Stimulated activated CD4-positive, alpha-beta T cell treated with anti-CD3 and anti-CD28 coated beads, Interleukin-1b, Interleukin-23, amount 100 ng/mL, for 4 hours (primary cell): Measurements from ENCODE around the gene VIPR2.
"Not testable (repeated sequence)": the region's sequence is repeated elsewhere in the genome, so short reads cannot be mapped to it uniquely, and the experiment has no call there.

Experiments
- DNase-seq, 2 donors: peaks; one replicate each; pipeline ENCODE4 v3.0.0-alpha.2; 2020; ENCODE audit warnings: low read depth in 2 of 2

VIPR2 gene

DNA sequence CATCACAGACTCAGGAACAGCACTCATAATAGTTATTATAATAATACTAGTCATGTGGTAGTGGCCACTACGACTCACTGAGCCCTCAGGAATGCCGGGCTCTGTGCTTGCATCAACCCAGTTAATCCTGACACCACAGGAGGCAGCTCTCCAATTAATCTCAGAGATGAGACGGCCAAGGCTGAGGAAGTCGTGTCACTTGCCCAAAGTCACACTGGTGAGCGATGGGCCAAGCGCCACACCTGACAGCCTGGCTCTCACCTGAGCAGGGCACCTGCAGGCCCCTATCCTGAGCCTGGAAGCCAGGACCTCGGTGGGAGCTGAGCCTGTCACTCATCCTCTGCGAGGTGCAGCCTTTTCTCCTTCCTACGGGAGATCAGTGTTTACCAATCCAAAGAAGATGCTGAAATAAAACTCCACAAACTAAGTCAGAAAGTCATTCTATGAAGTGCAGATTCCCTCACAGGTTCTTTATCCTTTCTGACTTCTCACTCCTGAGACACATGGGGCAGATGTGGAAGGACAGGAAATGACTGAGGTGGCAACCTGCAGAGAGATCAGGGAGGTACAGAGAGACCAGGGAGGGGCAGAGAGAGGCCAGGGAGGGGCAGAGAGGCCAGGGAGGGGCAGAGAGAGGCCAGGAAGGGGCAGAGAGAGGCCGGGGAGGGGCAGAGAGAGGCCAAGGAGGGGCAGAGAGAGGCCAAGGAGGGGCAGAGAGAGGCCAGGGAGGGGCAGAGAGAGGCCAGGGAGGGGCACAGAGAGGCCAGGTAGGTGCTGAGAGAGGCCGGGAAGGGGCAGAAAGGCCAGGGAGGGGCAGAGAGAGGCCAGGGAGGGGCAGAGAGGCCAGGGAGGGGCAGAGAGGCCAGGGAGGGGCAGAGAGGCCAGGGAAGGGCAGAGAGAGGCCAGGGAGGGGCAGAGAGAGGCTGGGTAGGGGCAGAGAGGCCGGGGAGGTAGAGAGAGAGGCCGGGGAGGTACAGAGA, 38.5 kb downstream of the VIPR2 start:
- DNase-seq: no peak

DNA sequence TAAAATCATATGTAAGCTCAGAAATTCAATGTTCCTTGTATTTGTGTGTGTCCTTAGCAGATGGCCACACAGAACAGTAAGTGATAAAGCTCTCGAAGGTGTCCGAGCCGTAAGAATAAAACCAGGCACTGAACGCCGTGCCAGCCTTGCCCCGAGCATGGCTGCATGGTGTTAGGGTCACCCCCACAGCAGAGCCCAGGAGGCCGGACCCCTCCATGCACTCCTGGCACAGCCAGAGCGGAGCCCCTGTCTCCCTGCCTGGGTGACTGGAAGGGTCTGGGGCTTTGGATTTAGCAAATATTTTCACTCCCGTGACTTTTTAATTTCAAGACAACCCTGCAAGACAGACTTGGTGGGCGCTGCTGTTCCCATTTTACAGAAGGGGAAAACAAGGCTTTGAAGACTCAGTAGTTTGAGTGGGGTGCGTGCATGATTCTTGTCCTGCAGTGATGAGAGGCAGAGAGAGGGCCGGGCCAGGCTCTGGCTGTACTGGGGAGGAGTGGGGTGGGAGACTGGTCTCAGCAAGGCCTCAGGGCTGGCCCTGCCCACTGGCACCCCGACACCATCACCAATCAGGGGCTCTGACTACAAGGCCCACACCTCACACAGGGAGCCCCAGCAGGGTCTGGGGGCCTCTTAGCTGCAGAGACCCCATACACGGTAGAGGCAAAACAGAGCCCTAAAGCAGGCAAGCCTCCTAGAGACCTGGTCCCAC, 39.4 kb downstream of the VIPR2 start:
- DNase-seq: no peak

DNA sequence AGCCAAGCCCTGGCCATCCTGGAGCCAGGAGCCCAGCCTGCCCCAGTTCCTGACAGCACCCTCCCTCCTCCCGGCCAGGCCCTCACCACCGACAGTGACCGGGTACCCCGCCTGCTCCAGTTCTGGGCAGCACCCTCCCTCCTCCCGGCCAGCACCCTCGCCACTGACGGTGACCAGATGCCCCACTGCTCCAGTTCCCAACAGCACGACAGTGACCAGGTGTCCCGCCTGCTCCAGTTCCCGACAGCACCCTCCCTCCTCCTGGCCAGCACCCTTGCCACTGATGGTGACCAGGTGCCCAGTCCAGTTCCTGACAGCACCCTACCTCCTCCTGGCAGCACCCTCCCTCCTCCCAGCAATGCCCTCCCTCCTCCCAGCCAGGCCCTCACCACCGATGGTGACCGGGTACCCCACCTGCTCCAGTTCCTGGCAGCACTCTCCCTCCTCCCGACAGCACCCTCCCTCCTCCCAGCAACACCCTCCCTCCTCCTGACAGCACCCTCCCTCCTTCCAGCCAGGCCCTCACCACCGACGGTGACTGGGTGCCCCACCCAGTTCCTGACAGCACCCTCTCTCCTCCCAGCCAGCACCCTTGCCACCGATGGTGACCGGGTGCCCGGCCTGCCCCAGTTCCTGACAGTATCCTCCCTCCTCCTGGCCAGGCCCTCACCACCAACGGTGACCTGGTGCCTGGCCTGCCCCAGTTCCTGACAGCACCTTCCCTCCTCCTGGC, 40.3 kb downstream of the VIPR2 start:
- no peak for DNase-seq

DNA sequence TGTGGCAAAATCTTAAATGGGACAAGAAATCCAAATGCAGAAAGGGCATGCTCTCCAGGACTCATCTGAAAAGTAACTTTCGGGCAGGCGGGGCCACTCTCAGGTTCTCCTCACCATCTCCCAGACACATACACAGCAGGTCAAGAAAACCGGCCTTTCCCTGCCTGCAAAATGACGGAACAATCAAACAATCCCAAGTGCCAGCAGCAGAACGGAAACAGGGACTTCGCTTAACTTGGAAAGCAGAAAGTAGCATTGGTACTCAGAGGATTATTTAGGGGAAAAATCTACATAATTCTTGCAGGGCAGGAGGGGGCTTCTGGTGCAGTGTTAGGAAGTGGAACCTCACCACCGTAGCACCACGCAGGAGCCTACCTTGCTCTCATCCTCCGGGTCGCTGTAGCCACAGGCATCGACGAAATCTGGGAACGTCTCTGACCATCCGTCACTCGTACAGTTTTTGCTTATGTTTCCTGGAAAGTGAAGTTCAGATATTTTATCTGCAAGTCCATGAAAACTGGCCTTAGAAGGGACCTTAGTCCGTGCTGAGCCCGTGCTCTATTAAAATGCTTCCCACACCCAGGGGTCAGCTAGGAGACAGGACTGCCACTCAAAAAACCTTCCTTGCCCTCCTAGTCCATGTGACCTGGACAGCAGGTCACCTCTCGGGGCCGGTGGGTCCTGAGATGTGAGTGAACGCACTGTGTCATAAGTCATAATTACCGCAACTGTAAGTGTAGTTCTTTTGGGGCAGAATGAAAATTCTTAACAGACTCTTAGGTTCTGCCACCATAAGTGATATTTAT, 41.1 kb downstream of the VIPR2 start:
- no peak for DNase-seq

DNA sequence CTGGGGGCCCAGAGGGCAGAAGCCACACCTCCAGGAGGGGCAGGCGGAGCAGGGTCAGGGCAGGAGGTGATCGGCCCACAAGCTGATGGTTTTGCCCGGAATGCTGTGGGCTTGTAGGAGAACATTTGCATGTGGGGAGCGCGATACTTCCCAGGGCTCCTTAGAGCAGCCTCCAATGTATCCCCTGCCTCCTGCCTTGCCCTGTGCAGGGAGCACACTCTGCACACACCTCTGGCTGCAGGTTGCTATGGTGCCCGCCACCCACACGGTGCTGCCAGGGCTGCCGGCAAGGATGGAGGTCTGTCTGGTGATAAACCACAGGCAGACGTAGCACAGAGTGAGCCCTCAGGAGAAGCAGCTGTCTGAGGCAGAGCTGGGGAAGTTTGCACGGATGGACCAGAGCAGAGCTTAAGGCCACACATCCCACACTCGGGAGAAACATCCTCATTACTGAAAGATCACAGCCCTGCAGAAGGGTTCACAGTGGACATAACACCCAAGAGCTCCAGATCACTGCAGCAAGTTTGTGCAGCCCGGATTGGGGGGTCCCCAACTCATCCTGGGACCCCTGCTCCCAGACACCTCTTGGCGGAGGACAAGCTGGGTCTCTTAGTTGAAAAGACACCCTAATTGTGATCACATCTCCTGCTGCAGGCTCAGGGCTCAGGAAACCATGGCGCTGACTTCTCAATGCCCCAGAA, 41.8 kb downstream of the VIPR2 start:
- DNase-seq: no peak

DNA sequence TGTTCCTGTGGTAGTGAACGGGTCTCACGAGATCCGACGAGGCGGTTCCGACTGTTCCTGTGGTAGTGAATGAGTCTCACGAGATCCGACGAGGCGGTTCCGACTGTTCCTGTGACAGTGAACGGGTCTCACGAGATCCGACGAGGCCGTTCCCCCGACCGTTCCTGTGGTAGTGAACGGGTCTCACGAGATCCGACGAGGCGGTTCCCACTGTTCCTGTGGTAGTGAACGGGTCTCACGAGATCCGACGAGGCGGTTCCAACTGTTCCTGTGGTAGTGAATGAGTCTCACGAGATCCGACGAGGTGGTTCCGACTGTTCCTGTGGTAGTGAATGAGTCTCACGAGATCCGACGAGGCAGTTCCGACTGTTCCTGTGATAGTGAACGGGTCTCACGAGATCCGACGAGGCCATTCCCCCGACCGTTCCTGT, 43.0 kb downstream of the VIPR2 start:
- not testable (repeated sequence) for DNase-seq

DNA sequence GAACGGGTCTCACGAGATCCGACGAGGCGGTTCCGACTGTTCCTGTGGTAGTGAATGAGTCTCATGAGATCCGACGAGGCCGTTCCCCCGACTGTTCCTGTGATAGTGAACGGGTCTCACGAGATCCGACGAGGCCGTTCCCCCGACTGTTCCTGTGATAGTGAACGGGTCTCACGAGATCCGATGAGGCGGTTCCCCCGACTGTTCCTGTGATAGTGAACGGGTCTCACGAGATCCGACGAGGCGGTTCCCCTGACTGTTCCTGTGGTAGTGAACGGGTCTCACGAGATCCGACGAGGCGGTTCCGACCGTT, 43.6 kb downstream of the VIPR2 start:
- not testable (repeated sequence) for DNase-seq

DNA sequence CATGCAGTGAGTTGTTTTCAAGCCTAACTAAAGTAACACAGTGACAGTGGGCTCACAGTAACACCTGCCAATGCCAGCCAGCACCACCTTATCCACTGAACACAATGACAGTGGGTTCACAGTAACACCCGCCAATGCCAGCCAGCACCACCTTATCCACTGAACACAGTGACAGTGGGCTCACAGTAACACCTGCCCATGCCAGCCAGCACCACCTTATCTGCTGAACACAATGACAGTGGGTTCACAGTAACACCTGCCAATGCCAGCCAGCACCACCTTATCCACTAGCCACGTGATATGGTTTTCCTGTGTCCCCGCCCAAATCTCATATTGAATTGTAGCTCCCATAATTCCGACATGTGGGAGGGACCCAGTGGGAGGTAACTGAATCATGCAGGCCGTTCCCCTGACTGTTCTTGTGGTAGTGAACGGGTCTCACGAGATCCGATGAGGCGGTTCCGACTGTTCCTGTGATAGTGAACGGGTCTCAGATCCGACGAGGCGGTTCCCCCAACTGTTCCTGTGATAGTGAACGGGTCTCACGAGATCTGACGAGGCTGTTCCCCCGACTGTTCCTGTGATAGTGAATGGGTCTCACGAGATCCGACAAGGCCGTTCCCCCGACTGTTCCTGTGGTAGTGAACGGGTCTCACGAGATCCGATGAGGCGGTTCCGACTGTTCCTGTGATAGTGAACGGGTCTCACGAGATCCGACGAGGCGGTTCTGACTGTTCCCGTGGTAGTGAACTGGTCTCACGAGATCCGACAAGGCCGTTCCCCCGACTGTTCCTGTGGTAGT, 44.2 kb downstream of the VIPR2 start:
- DNase-seq: not testable (repeated sequence)

DNA sequence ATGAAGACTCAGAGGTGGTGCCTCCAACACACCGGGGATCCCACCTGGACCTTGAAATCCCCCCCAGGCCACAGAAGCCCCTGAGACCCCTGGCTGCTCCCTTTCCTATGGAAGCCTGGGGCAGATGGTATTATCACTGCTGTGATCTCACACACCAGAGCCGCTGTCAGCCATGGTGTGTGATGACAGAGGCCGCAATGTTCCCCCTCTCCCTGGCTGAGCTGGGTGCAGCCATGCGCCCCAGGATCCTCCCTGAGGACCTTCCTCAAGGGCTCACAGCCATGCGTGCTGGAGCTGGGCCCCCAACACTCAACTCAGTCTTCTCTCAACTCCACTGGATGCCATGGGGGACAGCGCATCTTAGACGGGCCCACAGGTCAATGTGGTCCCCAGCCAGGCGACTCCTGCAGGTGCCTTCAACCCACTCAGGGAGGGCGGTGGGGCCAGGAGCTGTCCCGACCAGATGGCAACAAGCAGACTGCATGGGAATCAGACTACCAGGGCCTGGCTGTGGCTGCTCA, 44.9 kb downstream of the VIPR2 start:
- DNase-seq: no peak

DNA sequence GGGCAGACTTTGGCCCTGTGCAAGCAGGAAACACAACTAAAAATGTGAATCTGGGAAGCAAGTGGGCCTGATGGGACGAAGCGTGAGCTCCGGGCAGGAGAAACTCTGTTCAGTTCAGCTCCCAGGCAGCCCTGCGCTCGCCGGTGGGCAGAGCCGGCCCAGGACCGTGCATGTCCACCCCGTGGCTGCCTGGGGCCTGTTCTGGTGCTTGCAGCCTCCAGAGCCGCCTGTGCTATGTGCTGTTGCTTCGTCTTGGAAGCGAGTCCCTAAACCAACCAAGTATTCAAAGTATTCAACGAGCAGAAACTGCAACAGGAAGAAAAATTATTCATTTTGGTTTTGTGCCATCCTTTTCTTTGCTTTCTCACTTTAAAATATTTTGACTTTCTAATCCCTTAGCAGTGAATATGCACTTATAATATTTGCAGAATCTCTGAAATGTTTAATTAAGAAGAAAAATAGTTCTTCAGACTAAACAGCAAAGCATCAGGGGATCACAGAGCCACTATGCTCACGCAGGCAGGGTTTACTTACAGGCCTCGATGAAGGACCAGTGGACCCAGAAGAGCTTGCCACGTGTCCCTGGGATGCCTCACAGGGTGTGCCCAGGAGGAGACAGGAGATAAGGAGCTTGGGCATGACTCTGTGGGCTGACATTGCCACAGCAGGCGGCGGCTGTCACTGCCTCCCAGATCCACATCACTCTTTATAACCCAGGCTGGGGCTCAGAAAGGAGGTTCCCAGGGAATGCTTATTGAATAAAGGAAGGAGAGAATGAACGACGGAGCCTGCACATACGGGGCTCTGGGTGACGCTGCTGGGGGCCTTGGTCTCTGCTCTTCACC, 45.6 kb downstream of the VIPR2 start:
- DNase-seq: no peak

DNA sequence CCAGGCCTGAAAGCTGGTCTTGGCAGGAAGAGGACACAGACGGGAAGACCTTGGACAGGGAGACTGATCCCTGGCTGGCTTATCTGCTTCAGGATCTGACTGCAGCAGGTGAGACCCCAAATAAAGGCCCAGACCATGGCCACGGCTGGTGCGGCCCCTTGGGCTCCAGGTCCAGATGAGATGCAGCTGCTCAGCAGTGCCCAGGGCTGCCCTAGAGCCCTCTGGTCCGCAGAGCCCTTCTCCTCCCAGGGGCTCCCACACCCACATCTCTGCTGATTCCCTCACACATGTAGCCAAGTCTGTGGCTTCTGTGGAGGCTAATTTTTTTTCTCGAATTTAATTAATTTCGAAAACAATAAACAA, 46.3 kb downstream of the VIPR2 start:
- DNase-seq: no peak

DNA sequence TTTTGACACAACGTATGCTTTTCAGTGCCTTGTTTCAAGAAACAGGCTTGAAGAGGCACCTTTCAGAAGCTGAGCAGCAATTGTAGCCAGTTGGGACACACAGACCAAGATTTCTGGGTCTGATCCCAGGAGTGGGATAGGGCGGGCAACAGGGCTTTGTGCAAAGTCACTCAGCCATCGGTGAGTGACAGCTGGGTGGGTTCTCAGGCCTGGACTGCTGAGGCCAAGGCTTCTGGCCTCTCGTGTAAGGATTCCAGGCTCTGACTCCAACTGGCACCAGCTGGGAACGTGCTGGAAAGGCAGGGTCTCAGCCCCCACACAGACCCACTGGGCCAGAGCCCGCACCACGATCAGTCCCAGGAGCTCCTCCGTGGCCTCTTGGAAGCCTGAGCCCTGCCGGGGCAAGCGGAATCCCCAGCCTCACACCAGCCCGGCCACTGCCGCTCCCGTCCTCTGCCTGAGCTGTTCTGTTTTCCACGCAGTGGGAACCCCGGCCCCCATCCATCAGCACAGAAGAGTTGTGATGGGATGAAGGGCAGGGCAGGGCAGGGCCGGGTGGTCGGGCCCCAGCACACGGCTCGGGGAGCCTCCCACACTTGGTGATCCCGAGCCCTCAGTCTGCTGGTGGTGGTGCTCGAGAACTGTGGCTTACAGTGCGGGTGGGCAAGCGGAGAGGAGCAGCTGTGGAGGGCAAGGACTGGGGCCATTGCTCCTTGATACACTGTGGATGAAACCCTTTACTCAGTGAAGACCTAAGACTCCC, 46.8 kb downstream of the VIPR2 start:
- DNase-seq: no peak

DNA sequence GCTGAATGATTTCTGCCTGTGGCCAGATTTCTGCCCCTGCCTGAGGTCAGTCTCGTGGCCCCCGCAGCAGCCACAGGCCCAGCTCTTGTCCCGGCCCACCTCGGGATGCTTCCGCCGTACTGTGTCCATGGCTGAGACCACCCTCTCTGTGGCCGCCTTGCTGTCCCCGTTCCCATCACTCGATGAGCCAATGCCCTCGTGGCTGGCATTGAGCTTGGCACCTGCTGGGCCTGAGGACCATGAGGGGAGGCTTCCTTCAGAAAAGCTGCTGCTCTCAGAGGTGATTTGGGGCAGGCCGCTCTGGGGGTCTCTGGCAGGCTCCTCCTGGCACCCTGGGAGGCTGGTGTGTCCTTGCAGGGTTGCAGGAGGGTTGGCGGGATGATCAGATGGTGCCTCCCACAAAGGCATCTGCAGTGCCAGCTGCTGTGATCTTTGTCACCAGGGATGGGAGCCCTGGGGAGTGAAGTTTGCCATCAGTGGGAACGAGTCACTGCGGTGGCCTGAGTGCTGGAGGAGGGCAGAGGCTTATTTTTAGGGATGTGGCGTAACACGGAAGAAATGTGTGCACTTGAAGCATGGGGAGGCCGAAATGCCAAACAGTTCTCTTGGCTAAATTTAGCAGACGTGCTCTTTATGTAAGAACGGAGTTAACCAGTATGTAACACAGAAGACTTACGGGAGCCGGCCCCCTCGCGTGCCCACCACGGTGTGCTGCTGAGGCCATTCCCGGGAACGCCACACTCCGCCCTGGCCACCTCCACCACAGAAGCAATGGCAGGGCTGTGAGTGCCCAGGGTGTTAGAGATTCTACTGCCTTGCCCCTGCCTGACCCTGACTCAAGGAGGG, 47.7 kb downstream of the VIPR2 start:
- no peak for DNase-seq

DNA sequence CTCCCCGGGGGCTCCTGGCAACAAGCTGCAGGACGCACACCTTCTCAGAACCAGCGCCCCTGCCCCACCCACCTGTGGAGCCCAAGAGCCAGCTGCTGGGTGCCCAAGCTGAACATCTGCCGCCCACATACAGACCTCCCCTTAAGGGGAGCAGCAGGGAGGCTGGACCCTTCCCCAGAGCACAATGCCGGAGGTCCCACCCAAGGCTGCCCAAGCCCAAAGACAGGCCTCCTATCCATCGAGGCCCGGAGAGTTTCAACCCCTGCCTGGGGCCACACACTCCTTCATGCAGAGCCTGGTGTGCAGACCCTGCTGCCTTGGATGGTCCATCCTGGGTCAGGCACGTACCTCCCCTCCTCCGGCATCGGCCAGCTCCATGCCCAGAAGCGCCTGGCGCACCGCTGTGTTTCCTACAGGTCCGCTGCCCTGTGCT, 48.7 kb downstream of the VIPR2 start:
- DNase-seq: no peak

DNA sequence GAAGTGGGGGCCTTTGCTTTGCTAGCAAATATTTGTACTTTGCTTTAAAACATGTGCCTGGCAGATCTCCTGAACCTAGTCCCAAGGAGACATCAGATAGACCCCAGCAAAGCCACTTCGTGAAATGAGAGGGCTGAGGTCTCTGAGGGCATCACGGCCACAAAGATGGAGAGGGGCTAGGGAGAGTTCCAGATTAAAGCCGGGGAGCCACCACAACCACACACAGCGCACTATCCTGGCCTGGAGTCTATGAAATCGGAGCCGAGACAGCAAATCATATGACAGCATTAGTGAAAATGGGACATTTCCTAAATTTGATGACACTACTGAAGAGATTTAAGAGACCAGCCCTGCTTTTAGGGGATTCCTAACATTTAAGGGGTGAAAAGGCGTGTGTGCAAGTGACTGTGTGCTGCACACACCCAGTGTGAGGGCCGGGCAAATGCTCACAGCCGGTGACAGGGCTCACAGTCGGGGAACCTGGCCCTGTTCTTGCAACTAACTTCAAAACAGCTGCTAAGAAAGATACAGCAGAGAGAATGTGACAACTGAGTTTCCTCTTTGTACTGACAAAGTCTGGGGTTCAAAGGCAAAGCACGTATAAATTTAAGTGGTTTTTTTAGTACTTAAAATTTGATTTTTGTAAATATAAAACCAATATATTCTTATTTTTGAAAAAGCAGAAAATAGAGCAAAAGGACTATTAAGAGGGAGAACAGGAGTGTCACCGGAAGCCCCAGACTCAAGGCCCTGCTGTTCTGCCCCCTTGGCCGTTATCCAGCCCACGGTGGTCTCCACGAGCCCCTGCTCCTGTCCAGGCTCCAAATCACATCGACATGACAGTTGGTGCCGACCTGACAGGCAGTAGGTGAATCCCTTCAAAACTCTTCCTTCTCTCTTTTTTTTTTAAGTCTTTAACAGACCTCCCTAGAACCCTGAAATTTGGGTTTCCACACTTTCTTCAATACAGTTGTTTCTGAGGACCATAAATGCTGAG, 49.5 kb downstream of the VIPR2 start:
- DNase-seq: no peak
